ENCODE results near the gene TMEM150B.

The TMEM150B gene

GRCh38 chr19:55354698-55355212 is 29.6 kb upstream of the TMEM150B start, which contains the start of gene COX6B2:
TSS of gene COX6B2 (minus strand) at chr19:55354719. CDS start at chr19:55354521, 198 bp downstream.
- DNase-seq, result no peak

DNA sequence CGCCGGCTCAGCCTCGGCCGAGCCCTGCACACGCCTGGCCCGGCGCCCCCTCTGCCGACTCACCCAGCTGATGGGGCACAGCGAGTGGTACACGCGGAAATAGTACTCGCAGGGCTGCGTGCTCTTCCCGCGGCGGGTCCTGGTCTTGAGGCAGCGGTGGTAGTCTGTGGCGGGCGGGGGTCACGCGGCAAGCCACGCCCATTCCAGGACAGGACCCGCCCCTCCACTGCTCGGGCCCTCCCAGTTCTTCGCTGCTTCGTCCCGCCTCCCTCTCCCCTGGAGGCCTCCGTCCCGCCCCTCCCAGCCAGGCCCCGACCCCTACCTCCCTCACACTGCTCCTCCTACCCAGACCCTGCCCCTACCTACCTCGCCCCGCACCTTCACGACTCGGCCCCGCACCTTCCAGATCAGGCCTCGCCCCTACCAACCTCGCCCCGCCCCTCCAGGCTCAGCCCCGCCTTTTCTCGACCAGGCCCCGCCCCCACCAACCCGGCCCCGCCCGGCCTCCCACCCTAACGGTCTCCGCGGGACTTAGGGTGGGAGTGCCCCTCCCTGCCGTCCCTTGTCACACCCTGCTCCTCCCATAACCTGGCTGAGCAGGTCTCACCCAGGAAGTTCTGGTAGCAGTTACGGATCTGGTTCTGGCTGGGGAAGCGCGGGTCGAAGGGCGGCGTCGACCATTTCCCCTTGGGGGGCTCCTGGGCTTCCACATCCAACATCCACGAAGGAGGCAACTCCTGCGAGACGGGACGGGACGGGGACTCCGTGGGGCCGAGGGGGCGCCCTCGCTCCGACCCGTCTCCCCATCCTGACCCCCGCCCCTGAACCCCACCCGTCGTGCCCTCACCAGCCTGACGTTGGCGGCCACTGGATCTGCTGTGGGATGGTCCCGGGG is 28.9 kb upstream of the TMEM150B start:
- no peak for DNase-seq

DNA sequence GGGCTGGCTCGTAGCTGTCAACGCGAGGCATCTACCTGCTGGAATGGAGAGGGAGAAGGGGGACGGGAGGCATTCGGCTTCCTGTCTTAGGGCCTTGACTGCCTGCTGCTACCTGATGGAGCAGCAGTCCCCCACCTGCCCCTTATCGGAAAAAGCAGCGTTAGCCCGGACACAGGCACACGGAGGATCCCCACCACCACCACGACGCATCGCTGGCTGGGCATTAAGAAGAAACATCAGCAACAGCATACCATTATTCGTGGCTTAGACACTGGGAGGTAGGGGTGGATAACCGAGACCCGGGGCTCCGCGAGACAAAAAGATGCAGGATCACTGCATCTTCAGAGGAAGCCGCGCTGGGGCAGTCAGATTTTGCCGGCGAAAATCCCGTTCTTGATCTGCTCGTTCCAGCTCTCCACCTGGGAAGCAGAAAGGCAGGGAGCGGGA is 28.2 kb upstream of the TMEM150B start:
- no peak for DNase-seq

GRCh38 chr19:55352549-55353145 is 27.5 kb upstream of the TMEM150B start:
- DNase-seq, result no peak

DNA sequence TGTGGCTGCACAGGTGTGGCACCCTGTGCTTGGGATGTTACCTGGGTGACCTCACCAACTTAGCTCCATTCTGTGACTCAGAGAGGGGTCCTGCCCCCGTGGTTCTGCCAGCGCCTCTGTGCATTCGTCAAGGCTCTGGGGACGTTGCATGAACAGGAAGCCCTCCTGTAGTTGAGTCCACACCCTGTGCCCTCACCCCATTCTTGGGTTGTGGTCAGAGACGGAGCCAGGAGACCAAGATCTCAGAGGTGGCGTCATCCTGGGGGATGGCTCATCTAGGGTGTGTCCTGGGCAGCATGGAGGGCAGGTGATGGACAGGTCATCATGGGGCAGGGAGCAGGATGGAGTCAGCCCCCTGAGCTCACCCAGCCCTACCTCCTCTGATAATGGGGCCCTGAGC is 26.9 kb upstream of the TMEM150B start:
- DNase-seq, result no peak

- DNase-seq, result no peak
Measured at GRCh38 chr19:55350620-55351315, 25.6 kb upstream of the TMEM150B start.

- DNase-seq, result peak; percentile 82
Measured at GRCh38 chr19:55348317-55349034, 23.3 kb upstream of the TMEM150B start.

- no peak for DNase-seq
Measured at GRCh38 chr19:55347442-55348009, 22.4 kb upstream of the TMEM150B start.

GRCh38 chr19:55346725-55347441 is 21.7 kb upstream of the TMEM150B start:
- no peak for DNase-seq

- no peak for DNase-seq
Measured at GRCh38 chr19:55345818-55346724, 20.9 kb upstream of the TMEM150B start.

GRCh38 chr19:55345101-55345817 is 20.1 kb upstream of the TMEM150B start:
- no peak for DNase-seq

GRCh38 chr19:55344444-55344843 is 19.3 kb upstream of the TMEM150B start:
- DNase-seq, result peak; percentile 85

- DNase-seq, result no peak
Measured at GRCh38 chr19:55341595-55342531, 16.7 kb upstream of the TMEM150B start.

DNA sequence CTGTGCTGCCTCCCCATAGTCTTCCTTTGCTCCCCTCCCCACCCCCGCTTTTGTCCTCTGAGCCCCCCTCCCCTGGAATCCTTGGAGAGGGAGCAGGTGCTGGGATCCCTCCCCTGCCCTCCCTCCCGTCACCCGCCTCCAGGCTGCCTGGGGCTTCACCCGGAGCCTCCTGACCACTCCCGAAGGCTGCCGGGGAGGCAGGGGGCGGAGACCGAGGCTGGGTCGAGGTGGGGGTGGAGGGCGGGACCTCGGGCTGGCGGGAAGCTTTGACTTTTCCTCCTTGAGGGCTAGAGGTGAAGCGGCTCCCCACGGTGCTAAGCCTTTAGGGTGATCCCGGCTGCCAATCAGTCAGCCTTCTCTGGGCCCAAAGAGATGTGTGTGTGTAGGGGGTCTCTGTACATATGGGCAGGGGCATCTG is 16.0 kb upstream of the TMEM150B start:
- peak; percentile 66 for DNase-seq

GRCh38 chr19:55340784-55341147 is 15.6 kb upstream of the TMEM150B start:
- DNase-seq, result no peak

DNA sequence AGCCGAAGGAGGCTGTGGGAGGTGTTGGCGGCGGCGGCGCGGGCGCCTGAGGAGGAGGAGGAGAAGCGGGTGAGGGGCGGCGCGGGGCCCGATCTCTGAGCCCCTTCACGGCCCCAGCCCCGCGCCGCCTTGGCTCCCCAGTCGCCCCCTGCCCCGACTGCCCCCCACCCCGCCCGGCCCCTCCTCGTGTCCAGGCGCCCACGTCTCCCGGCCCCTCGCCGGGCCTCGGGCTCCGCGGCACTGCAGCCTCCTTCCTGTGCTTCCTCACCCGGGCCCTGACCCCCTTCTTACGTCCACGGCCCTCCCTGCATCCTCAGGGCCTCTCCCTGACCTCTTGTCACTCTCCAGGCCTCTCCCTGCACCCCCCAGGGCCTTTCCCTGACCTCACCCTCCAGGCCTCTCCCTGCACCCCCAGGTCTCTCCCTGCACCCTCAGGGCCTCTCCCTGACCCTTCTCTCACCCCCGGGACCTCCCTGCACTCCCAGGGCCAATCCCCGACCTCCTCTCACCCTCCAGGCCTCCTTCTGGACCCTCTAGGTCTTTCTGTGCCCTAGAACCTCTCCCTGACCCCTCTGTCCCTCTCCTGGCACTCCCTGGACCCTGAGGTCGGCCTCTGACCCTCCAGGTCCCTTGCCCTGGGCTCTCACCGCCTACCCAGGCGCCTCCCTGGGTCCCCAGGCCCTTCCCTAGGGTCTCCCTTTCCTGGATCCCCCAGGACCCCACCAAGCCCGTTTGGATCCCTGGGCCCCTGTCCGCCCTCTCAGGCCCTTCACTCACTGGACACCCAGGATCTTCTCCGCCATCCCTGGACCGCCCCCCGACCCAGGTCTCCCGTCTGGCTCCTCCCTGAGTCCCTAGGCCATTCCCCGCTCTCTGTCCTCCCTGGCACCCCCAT is 15.0 kb upstream of the TMEM150B start:
- DNase-seq, result peak; percentile 35

- peak; percentile 100 for DNase-seq
Measured at GRCh38 chr19:55339105-55339888, 14.2 kb upstream of the TMEM150B start, which contains the start of gene KMT5C. TSS of gene KMT5C (plus strand) at chr19:55339876. CDS start at chr19:55341937, 2,061 bp downstream.

Data from DMS79 treated with DMSO at 0.1 percent for 48 hours (cell line).